OCI-LY3 (cell line): Measurements from ENCODE around the gene GAB1.

Source experiments
- H2AFZ ChIP-seq: fragments of 200-600, 300-600 bp; shearing (Covaris generic); 2 replicates; pipeline ENCODE4 v1.6.0; 2014; ENCODE audit warnings: antibody characterized with exemption, low read depth, low read length
- H3K27ac ChIP-seq: fragments of 200-600, 300-600 bp; sonication (generic); 2 replicates; pipeline ENCODE4 v1.5.1; 2014; ENCODE audit warnings: mild to moderate bottlenecking, low read length, moderate library complexity, mixed read lengths
- H3K27me3 ChIP-seq: fragments of 200-600, 300-600 bp; sonication (generic); 2 replicates; pipeline ENCODE4 v1.6.1; 2014; ENCODE audit warnings: low read depth, low read length, mixed read lengths
- H3K36me3 ChIP-seq: fragments of 200-600, 300-600 bp; sonication (generic); replicated peaks from 2 replicates; pipeline ENCODE3; 2014; ENCODE audit warnings: low read depth, low read length, mixed read lengths
- H3K4me1 ChIP-seq: fragments of 300-600, 200-600 bp; sonication (generic); 2 replicates; pipeline ENCODE4 v1.6.1; 2014; ENCODE audit warnings: low read length, mixed read lengths
- H3K4me2 ChIP-seq: fragments of 200-600, 300-600 bp; sonication (generic); 2 replicates; pipeline ENCODE4 v1.6.1; 2014; ENCODE audit warnings: low read length, mixed read lengths
- H3K4me3 ChIP-seq: fragments of 300-600, 200-600 bp; sonication (generic); 2 replicates; pipeline ENCODE4 v1.5.1; 2014; ENCODE audit warnings: antibody characterized with exemption, mild to moderate bottlenecking, low read length, moderate library complexity
- H3K79me2 ChIP-seq: fragments of 300-600, 200-600 bp; shearing (Covaris generic); 2 replicates; pipeline ENCODE4 v1.6.1; 2014; ENCODE audit warnings: mild to moderate bottlenecking, low read length, mixed read lengths
- H3K9ac ChIP-seq: fragments of 300-600, 200-600 bp; shearing (Covaris generic); 2 replicates; pipeline ENCODE4 v1.6.0; 2014; ENCODE audit warnings: mild to moderate bottlenecking, low read length, moderate library complexity
- H3K9me3 ChIP-seq: fragments of 200-600, 300-600 bp; shearing (Covaris generic); 2 replicates; pipeline ENCODE4 v1.6.1; 2014; ENCODE audit warnings: low read length, mixed read lengths; ENCODE audit not compliant: insufficient read depth
- H4K20me1 ChIP-seq: fragments of 200-600, 300-600 bp; sonication (generic); 2 replicates; pipeline ENCODE4 v1.6.1; 2016; ENCODE audit warnings: low read length, mixed read lengths; ENCODE audit not compliant: insufficient read depth
- CTCF ChIP-seq: fragments of 200-600, 300-600 bp; sonication (generic); IDR thresholded peaks from 2 replicates; pipeline ENCODE4 v1.5.1; 2014; ENCODE audit warnings: antibody characterized with exemption, low read length, low read depth
- EZH2phosphoT487 ChIP-seq: fragments of 200-600 bp; shearing (Covaris generic); IDR thresholded peaks from 2 replicates; pipeline ENCODE4 v1.6.1; 2018; ENCODE audit warnings: antibody characterized with exemption, mixed run types, low read depth

GAB1 gene

GRCh38 chr4:143441109-143441508 lies 104.4 kb downstream of the GAB1 start:
- Histone ChIP-seq H3K36me3 (peaks cover 51% of the 10 kb centered on the region), H4K20me1 (peaks cover 23% of the 10 kb centered on the region), H3K4me1 (peaks cover 12% of the 10 kb centered on the region), H3K4me3 (no peak overlapping the region), H3K79me2 (peaks cover 10% of the 10 kb centered on the region), H3K4me2 (no peak overlapping the region), H3K27ac (no peak overlapping the region), H3K9me3 (no peaks in the 10 kb centered on the region), H2AFZ (no peak overlapping the region), H3K9ac (no peak overlapping the region), H3K27me3 (no peaks in the 10 kb centered on the region)
- TF ChIP-seq CTCF, result no peak

DNA sequence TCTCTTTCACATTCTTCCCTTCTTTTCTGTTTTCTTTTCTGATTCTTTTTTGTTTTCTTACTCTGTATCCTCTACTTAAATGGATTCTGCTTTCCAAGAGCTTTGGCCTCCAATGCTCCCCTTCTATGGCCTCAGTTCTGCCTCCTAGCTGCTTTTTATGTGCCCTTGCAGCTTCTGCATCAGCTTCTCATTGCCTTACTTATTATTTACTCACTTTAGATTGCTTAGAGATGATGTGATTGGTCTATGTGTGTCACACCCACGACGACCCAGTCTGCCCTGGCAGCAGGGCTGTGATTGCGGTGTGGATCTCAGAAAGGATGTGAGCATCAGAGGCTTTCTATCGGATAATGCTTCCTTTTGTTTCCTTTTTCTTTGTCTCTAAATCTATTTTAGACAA lies 105.0 kb downstream of the GAB1 start:
- TF ChIP-seq EZH2phosphoT487, result no peak
- TF ChIP-seq CTCF, result 0 out of 2 replicates have a peak, but pooled peaks have one; percentile 11

GRCh38 chr4:143443728-143444127 lies 107.1 kb downstream of the GAB1 start:
- Histone ChIP-seq H3K9me3 (no peaks in the 10 kb centered on the region), H3K4me1 (peaks cover 12% of the 10 kb centered on the region), H4K20me1 (peaks cover 15% of the 10 kb centered on the region; the same call in 1 of the 2 replicates), H2AFZ (no peak overlapping the region), H3K4me2 (no peak overlapping the region), H3K4me3 (no peak overlapping the region), H3K79me2 (peaks cover 10% of the 10 kb centered on the region), H3K36me3 (peaks cover 33% of the 10 kb centered on the region), H3K27me3 (no peaks in the 10 kb centered on the region), H3K27ac (no peak overlapping the region), H3K9ac (no peak overlapping the region)
- TF ChIP-seq CTCF, result no peak
- no peak for TF ChIP-seq EZH2phosphoT487

More for the DNA sequence above, 105.0 kb downstream of the GAB1 start:
- no peak overlapping the region for H3K4me3 ChIP-seq
- peaks cover 47% of the 10 kb centered on the region for H3K36me3 ChIP-seq
- H2AFZ ChIP-seq, result no peak overlapping the region
- H3K27me3 ChIP-seq, result no peaks in the 10 kb centered on the region
- no peak overlapping the region for H3K9ac ChIP-seq
- H3K4me1 ChIP-seq, result peaks cover 12% of the 10 kb centered on the region
- H3K79me2 ChIP-seq, result peaks cover 10% of the 10 kb centered on the region
- H3K4me2 ChIP-seq, result no peak overlapping the region
- peaks cover 23% of the 10 kb centered on the region for H4K20me1 ChIP-seq
- no peak overlapping the region for H3K27ac ChIP-seq
- no peaks in the 10 kb centered on the region for H3K9me3 ChIP-seq

DNA sequence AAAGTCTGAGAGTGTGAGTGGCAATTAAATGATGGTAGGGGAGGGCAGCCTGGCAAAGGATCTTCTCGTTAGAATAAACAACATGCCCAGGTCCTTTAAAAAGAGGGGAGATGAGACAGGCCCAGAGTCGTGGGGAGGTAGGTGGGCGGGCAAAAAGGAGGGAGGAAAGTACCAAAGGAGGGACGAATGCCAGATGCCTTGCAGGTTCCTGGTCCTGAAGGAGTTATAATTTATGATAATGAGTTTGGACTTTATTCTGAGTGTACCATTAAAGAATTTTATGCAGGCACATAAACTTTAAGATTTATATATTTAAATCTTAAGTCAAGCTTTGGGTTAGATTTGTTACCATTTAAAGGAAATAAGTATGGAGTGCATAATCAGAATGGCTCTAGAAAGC lies 114.5 kb downstream of the GAB1 start:
- Histone ChIP-seq H3K9ac (no peak overlapping the region), H3K79me2 (no peaks in the 10 kb centered on the region), H3K4me1 (no peaks in the 10 kb centered on the region), H3K27ac (no peak overlapping the region), H3K4me3 (no peak overlapping the region), H3K27me3 (no peaks in the 10 kb centered on the region), H4K20me1 (0 out of 2 replicates have a peak, but pooled peaks cover 4% of the 10 kb centered on the region), H3K9me3 (no peaks in the 10 kb centered on the region), H2AFZ (no peak overlapping the region), H3K36me3 (peaks cover 18% of the 10 kb centered on the region), H3K4me2 (no peak overlapping the region)
- TF ChIP-seq CTCF, result no peak
